Kidney tubule cell (primary cell): ENCODE data around the gene HDGF.

ENCODE experiments used
- DNase-seq: peaks from one replicate; pipeline ENCODE4 v3.0.0-alpha.2; 2018; ENCODE audit warnings: low spot score

The HDGF gene

GRCh38 chr1:156751451-156751756, at the start of gene HDGF:
TSS of gene HDGF (minus strand) at chr1:156751675. CDS start at chr1:156751429, 246 bp downstream.
- DNase-seq, result no peak

- DNase-seq, result peak; percentile 60
Observed at GRCh38 chr1:156797212-156797871, 45.9 kb upstream of the HDGF start.

- DNase-seq, result no peak
Observed at GRCh38 chr1:156796340-156797097, 45.0 kb upstream of the HDGF start.

GRCh38 chr1:156795787-156796186, 44.3 kb upstream of the HDGF start:
- no peak for DNase-seq

- DNase-seq, result no peak
Observed at GRCh38 chr1:156795374-156795733, 43.9 kb upstream of the HDGF start.

- peak; percentile 23 for DNase-seq
Observed at GRCh38 chr1:156794506-156795373, 43.3 kb upstream of the HDGF start.

GRCh38 chr1:156789621-156790318, 38.3 kb upstream of the HDGF start:
- no peak for DNase-seq

GRCh38 chr1:156788136-156788535, 36.7 kb upstream of the HDGF start:
- DNase-seq, result no peak

- DNase-seq, result no peak
Observed at GRCh38 chr1:156786640-156787039, 35.2 kb upstream of the HDGF start.

- DNase-seq, result no peak
Observed at GRCh38 chr1:156785458-156785857, 34.0 kb upstream of the HDGF start.

GRCh38 chr1:156781585-156782186, 30.2 kb upstream of the HDGF start:
- peak; percentile 77 for DNase-seq

GRCh38 chr1:156777573-156777972, 26.1 kb upstream of the HDGF start:
- DNase-seq, result no peak

- DNase-seq, result no peak
Observed at GRCh38 chr1:156776942-156777341, 25.5 kb upstream of the HDGF start.

- DNase-seq, result no peak
Observed at GRCh38 chr1:156775799-156776198, 24.3 kb upstream of the HDGF start.

- DNase-seq, result no peak
Observed at GRCh38 chr1:156773607-156774006, 22.1 kb upstream of the HDGF start.

- no peak for DNase-seq
Observed at GRCh38 chr1:156772728-156773497, 21.4 kb upstream of the HDGF start.

- DNase-seq, result no peak
Observed at GRCh38 chr1:156772222-156772621, 20.7 kb upstream of the HDGF start.

GRCh38 chr1:156768610-156769295, 17.3 kb upstream of the HDGF start:
- no peak for DNase-seq

- no peak for DNase-seq
Observed at GRCh38 chr1:156767879-156768604, 16.6 kb upstream of the HDGF start.
